HG02610 (cell line): ENCODE measurements around the gene NRF1.
"Not testable (repeated sequence)": the region's sequence is repeated elsewhere in the genome, so short reads cannot be mapped to it uniquely, and the experiment has no call there.

Experiments
- ATAC-seq: cut with Tn5 transposase; IDR thresholded peaks from one replicate; pipeline ENCODE4 v1.9.1; 2021; ENCODE audit warnings: mild to moderate bottlenecking, moderate library complexity; ENCODE audit not compliant: unreplicated experiment

The NRF1 gene

DNA sequence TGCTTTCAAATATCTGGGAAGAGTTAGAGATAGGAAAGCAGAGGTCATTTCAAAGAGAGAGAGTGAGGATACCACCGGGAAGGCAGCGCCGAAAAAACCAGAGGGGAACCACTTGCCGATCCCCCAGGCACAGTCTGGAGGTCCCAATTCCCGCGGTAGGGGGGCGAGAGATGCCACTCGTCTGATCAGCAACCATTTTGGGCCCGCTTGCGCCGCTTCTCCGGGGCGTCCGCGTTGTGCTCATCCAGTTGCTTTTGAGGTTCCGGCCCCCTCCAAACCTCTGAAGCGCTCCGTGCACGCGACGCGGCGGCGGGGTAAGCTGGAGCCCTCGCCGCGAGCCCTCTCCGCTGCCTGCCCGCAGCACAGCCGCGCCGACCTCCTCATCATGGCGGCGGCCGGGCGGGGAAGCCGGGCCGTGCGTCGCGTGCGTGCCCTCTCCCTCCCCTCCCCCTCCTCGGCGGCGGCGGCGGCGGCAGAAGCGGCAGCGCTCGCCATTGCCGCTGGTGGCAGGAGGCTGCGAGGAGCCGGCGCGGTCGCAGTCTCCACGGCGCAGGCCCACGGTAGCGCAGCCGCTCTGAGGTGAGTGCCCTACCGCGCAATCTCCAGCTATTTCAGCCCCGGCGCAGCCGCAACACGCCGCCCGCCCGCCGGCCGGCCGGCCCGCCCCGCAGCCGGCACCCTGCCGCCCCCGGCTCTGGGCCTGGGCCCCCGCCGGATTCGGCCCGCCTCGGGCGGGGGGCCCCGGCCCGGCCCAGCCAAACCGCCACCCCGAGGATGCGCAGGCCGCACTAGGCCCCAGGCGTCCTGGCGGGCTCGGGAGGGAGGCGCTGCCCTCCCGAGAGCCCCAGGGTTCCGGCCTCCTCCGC is at the start of gene NRF1:
Gene NRF1 (plus strand): TSS at position 475 of the 866 bp plus-strand sequence. CDS start 45,632 bp downstream, outside the sequence.
- ATAC-seq = peak; percentile 81

DNA sequence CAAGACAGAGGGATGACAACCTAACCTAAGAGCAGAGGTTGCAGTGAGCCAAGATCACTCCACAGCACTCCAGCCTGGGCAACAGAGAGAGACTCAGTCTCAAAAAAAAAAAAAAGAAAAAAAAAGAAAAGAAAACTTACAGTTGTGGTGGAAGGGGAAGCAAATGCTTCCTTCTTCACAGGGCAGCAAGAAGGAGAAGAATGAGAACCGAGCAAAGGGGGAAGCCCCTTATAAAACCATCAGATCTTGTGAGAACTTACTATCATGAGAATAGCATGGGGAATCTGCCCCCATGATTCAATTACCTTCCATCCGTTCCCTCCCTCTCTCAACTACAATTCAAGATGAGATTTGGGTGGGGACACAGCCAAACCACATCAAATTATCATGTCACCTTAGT is 45.2 kb upstream of the NRF1 start:
- not testable (repeated sequence) for ATAC-seq

DNA sequence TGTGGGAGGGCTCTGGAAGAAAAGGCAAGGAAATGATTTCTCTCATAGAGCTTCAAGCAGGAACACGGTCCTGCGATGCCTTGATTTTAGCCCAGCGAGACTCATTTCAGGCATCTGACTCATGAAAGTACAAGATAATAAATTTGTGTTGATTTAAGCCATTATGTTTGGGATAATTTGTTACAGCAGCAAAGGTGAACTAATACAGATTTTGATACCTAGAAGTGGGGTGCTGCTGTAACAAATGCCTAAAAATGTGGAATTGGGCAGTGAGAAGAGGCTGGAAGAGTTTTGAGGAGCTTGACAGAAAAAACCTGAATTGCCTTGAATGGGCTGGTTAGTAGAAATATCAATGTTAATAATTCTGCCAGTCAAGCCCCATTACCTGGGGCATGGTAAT is 44.1 kb upstream of the NRF1 start:
- ATAC-seq = no peak

DNA sequence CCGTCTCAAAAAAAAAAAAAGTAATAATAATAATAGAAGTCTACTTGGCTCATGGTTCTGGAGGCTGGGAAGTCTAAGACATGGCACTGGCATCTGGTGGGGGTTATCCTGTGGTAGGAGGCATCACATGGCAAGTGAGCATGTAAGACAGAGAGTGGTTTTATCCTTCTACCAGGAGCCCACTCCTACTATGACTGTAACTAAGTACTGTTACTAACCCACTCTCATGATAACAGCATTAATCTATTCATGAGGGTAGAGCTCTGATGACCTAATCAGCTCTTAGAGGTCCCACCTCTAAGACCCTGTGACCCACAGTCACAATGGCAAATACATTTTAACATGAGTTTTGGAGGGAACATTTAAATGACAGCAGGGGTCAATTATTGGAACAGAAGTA is 43.3 kb upstream of the NRF1 start:
- ATAC-seq = no peak

DNA sequence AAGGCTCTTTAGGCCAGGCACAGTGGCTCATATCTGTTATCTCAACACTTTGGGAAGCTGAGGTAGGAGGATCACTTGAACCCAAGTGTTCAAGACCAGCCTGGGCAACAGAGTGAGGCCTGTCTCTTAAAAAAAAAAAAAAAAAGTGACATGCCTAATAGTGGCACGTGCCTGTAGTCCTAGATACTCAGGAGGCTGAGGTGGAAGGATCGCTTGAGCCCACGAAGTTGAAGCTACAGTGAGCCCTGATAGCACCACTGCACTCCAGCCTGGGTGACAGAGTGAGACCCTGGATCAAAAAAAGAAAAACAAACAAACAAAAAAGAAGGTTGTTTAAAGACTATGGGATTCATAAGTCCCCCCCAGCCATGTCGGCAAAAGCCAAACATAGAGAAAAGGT is 42.2 kb upstream of the NRF1 start:
- no peak for ATAC-seq

DNA sequence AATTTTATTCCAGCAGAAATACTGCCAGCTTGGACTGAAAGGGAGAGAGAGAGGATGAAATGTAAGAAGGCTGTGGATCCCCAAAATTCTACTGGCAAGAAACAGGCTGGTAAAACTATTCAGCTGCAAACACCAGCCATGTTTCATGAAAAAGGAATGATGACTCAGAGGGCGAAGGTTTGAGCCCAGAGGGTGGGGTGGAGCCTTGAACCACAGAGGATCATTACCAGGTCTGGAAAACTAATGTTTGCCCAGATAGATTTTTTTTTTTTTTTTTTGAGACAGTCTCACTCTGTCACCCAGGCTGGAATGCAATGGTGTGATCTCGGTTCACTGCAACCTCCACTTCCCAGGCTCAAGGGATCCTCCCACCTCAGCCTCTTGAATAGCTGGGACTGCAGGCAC is 41.7 kb upstream of the NRF1 start:
- no peak for ATAC-seq

DNA sequence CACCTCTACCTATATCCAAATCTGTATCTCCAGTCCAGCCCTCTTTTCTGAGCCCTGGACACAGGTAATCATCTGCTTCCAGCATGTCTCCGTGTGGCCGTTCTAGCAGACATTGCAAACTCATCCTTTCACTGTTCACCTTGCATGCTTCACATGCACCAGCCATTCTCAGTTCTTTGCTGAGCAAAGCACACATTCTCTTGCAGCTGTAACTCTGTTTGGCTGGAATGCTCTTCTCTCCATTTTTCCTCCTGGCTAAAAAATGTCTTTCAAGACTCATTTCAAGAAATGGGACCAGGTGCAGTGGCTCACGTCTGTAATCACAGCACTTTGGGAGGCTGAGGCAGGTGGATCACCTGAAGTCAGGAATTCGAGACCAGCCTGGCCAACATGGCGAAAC is 40.3 kb upstream of the NRF1 start:
- ATAC-seq = no peak

DNA sequence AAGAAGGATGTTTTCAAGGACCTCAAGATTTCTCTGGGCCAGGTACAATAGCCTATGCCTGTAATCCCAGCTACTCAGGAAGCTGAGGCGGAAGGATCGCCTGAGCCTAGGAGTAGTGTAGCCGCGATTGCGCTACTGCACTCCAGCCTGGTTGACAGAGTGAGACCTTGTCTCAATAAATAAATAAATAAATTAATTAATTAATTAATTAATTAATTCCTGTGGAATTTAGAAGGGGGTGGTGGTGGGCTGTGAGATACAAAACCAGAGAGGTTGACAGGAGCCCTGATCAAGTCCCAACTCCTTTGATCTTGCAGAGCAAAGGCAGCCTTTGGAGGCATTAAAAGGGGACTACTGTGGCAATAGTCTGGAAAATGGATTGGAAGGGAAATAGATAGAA is 39.3 kb upstream of the NRF1 start:
- no peak for ATAC-seq

DNA sequence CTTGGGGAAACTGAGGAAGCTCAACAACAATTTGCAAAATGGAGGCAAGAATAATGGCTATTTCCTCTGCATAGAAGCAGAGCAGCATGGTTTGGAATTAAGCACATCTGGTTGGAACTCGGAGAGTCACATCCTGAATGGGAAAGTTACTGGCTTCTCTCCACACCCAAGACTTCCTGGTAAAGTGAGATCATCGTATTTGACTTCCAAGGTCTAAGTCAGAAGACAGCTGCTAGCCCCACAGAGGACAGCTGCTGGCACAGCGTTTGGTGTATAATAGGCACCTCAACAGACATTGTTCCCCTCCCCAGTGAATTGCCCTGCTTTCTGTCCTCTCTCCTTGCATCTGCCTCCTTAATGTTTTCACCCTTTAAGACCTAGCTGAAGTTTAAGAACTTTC is 37.0 kb upstream of the NRF1 start:
- ATAC-seq = no peak

DNA sequence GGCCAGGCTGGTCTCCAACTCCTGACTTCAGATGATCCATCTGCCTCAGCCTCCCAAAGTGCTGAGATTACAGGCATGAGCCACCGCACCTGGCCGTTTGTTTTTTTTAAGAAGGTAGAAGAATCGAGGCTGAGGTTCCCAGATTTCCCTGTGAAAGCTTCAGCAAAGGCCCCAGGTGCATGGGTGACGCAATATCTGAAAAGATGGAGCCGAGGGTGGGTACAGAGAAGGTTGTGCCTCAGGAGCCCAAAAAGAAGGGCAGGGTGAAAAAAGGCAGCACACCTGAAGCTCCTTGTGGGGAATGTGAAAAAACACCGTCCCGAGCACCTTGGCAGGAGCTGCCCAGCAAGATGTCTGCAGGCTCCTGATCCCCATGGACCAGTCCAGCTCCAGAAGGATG is 35.8 kb upstream of the NRF1 start:
- no peak for ATAC-seq

DNA sequence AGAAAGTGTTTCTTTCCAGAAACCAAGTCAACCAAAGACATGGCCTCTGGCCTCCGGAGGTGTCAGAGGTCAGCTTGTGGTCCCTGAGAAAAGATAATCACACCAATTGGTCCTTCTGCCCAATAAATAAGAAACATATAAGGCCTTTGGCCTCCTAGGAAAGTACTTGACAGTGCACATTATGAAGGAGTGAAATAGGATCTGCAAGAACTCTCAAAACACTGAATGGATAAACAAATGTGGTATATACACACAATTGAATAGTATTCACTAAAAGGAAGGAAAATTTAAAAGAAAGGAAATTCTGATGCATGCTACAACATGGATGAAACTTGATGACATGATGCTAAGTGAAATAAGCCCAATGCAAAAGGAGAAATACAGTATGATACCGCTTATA is 35.4 kb upstream of the NRF1 start:
- ATAC-seq = no peak

DNA sequence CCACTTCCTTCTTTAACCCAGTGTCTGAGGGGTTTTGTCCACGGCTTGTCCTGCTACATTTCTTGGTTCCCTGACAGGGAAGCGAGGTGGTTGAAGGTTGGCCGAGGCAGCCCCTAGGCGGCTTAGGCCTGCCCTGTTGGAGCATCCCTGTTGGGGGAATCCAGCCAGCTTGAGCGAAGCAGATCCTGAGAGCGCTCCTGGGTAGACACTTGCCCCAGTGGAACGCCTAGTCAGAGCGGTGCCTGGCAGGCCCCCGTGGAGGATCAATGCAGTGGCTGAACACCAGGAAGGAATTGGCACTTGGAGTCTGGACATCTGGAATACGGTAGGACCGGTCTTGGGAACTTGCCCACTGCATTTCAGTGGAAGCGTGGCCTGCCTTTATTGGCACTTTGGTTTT is 32.7 kb upstream of the NRF1 start:
- no peak for ATAC-seq

DNA sequence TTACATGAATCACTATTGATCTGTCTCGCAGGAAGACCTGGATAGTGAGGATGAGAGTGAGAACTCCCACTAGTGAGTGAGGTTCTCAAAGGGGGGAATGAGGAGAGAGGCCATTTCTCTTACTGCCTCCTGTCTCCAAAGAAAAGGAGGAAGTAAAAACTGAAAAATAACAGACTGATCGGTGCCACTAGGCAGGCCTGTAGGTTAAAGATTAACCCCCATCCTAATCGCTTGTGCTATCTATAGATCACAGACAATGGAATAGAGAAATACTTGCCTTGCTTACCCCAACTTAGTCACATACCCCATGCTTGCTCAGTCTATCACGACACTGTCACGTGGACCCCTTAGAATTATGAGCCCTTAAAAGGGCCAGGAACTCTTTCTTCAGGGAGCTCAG is 25.3 kb upstream of the NRF1 start:
- not testable (repeated sequence) for ATAC-seq

DNA sequence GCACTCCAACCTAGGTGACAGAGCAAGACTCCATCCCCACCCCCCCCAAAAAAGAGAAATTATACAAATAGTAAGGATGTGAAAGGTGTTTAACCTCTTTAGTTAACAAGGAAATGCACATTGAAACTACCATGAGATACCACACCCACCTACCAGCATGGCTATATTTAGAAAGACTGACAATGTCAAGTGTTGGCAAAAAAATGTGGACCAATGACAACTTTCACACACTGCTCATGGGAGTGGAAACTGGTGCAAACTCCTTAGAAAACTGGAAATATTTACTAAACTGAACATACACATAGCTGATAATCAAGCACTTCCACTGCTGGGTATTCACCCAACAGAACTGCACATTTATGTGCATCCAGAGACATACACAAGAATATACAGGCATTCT is 23.3 kb upstream of the NRF1 start:
- ATAC-seq = no peak

DNA sequence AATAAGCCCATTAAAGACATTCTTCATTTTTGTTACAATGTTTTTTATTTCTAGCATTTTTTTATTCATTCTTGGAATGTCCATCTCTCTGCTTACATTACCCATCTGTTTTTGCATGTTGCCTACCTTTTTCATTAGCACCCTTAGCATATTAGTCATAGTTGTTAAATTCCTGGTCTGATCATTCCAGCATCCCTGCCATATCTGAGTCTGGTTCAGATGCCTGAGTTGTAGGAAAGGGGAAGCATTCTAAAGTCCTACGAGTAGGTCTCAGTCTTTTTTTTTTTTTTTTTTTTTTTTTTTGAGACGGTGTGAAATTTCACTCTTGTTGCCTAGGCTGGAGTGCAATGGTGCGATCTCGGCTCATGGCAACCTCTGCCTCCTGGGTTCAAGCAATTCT is 19.7 kb upstream of the NRF1 start:
- no peak for ATAC-seq

DNA sequence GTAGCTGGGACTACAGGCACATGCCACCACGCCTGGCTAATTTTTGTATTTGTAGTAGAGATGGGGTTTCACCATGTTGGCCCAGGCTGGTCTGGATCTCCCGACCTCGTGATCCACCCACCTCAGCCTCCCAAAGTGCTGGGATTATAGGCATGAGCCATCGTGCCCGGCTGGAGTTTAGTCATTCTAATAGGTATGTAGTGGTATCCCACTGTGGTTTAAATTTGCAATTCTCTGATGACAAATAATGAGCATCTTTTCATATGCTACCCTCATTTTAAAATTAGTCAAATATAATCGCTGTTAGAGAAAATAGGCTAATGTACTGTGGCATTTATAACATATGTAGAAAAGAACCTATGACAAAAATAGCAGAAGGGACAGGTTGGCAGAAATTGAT is 15.1 kb upstream of the NRF1 start:
- not testable (repeated sequence) for ATAC-seq

DNA sequence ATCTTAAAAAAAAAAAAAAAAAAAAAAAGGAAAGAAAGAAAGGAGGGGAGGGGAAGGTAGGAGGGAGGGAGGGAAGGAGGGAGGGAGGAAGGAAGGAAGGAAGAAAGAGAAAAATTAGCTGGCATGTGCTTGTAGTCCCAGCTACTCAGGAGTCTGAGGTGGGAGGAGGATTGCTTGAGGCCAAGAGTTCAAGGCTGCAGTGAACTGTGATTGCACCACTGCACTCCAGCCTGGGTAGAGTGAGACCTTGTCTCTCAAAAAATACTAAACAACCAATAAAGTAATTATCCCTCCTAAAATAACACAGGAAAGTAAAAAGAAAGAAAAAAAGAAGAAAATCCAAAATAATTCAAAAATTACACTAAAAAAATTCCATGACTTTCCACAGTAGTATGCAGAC is 13.8 kb upstream of the NRF1 start:
- ATAC-seq = no peak

DNA sequence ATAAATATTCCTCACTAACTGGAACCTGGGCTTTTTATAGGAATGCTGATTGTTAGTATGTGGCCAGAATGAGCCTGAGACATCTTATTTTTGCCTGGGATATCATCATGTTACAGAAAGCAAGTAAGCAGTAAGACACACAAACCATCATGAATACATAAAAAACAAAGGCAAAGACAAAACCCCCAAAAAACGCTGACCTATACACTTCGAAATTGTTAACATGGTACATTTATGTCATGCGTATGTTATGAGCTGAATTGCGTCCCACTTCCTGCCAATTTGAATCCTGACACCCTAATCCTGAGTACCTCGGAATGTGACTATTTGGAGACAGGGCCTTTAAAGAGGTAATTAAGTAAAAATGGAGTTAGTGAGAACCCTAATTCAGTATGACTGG is 12.3 kb upstream of the NRF1 start:
- no peak for ATAC-seq

DNA sequence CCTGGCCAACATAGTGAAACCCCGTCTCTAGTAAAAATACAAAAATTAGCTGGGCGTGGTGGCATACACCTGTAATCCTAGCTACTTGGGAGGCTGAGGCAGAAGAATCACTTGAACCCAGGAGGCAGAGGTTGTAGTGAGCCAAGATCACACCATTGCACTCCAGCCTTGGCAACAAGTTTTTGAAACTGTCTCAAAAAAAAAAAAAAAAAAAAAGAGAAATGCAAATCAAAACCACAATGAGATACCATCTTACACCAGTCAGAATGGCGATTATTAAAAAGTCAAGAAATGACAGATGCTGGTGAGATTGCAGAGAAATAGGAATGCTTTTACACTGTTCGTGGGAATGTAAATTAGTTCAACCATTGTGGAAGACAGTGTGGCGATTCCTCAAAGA is 7.9 kb upstream of the NRF1 start:
- ATAC-seq = not testable (repeated sequence)

DNA sequence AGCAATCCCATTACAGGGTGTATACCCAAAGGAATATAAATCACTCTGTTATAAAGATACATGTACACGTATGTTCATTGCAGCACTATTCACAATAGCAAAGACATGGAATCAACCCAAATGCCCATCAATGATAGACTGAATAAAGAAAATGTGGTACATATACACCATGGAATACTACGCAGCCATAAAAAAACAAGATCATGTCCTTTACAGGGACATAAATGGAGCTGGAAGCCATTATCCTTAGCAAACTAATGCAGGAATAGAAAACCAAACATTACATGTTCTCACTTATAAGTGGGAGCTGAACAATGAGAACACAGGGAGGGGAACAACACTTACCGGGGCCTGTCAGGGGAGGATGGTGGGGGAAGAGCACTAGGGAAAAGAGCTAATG is 7.5 kb upstream of the NRF1 start:
- not testable (repeated sequence) for ATAC-seq

DNA sequence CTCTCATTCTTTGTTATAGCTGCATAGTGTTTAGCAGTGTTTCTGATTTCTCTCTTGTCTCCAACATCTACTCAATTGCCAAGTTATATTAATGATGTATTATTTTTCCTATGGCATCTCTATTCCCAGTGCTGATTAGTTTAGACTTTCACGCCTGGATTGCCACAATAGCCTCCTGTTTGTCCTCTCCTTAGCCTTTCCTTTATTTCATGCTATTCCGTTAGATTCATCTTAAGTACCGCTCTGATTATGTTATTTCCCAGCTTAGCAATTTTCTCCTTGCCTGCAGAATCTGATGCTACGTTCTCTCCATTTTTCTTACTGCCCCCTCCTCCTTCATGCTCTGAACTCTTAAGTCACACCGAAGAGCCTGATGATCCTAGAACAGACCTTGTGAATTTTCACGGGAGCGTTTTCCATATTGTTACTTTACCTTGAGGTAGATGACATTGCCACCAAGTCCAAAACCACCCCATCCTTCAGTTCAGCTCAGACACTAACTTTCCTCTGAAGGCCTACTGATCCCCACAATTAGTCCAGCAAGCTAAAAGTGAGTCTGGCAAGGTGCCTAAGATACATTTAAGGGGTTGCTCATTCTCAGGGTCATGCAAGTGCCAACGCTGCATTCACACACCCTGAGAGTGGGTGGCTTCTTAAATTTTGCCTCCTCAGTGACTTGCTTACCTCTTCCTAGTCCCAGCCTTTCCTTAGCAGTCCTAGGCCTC is 6.6 kb upstream of the NRF1 start:
- no peak for ATAC-seq

DNA sequence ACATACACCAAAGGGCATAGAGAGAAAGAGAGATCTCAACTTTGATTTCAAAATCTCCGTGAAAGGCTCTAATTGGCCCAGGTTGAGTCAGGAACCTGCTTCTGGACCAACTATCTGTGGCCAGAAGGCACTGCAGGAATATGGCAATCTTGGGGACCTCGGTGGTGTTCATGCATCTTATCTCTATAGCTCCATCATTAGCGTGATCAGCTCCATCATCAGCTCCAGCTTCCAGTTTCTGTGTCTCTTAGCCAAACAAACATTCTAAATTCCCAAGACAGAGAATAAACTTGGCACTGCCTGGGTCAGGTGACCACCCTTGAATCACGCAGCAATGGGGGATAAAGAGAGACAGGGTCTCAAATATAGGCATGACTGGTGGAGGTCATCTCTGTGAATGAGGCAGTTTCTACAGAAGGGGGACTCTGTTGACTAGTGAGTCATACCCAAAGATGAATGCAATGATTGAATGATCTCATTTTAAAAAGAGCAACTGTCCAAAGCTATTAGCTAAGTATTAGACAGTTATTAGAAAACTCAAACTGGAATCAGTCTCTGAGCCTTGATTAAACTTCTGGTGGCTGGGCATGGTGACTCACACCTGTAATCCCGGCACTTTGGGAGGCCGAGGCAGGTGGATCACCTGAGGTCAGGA is 5.4 kb upstream of the NRF1 start:
- ATAC-seq = no peak
